Neural progenitor cell (in vitro differentiated cells): ENCODE results near the gene ST7. TPM values are rescaled to one million over a fixed set of nuclear protein-coding genes. Genes with fewer than 3 reads are reported as not detected.

ENCODE experiments used
- DNase-seq: peaks from one replicate; pipeline ENCODE4 v3.0.0-alpha.2; 2016; ENCODE audit warnings: low spot score
- H2AFZ ChIP-seq: fragments of 200-600 bp; sonication (generic); replicated peaks from 2 replicates; pipeline ENCODE4 v1.6.1; 2016; ENCODE audit warnings: antibody characterized with exemption
- H3F3A ChIP-seq: fragments of 200-600 bp; sonication (generic); 2 replicates; pipeline ENCODE4 v1.6.1; 2016; ENCODE audit warnings: antibody characterized with exemption, low read depth
- H3K27ac ChIP-seq: fragments of 200-600 bp; sonication (generic); 2 replicates; pipeline ENCODE4 v1.5.1; 2016; ENCODE audit warnings: mild to moderate bottlenecking
- H3K27me3 ChIP-seq: fragments of 200-600 bp; sonication (generic); 2 replicates; pipeline ENCODE4 v1.6.1; 2016; ENCODE audit warnings: mild to moderate bottlenecking, moderate library complexity
- H3K36me3 ChIP-seq: fragments of 200-600 bp; sonication (generic); 2 replicates; pipeline ENCODE4 v1.5.1; 2016
- H3K4me1 ChIP-seq: fragments of 200-600 bp; sonication (generic); 2 replicates; pipeline ENCODE4 v1.6.1; 2016; ENCODE audit warnings: mixed run types
- H3K4me2 ChIP-seq: fragments of 200-600 bp; sonication (generic); 2 replicates; pipeline ENCODE4 v1.6.1; 2016
- H3K4me3 ChIP-seq: fragments of 200-600 bp; sonication (generic); 2 replicates; pipeline ENCODE4 v1.5.1; 2016
- H3K79me2 ChIP-seq: fragments of 200-600 bp; sonication (generic); 2 replicates; pipeline ENCODE4 v1.6.1; 2016; ENCODE audit warnings: low read depth
- H3K9ac ChIP-seq: fragments of 200-600 bp; sonication (generic); 2 replicates; pipeline ENCODE4 v1.6.1; 2016
- H3K9me3 ChIP-seq: fragments of 200-600 bp; sonication (generic); 2 replicates; pipeline ENCODE4 v1.5.1; 2016; ENCODE audit warnings: low read depth
- H4K20me1 ChIP-seq: fragments of 200-600 bp; sonication (generic); 2 replicates; pipeline ENCODE4 v1.6.1; 2016; ENCODE audit warnings: low read depth
- H3K27ac Mint-ChIP-seq: 3 replicates; pipeline ENCODE4 v1.8.0; 2021; ENCODE audit warnings: mixed read lengths
- H3K27me3 Mint-ChIP-seq: 2 replicates; pipeline ENCODE4 v1.8.0; 2022; ENCODE audit warnings: low read depth, mild to moderate bottlenecking, inconsistent platforms, moderate library complexity, mixed read lengths; ENCODE audit not compliant: insufficient read depth
- H3K36me3 Mint-ChIP-seq: 3 replicates; pipeline ENCODE4 v1.8.0; 2021; ENCODE audit warnings: mixed read lengths
- H3K4me1 Mint-ChIP-seq: 3 replicates; pipeline ENCODE4 v1.8.0; 2021; ENCODE audit warnings: mixed read lengths
- H3K4me3 Mint-ChIP-seq: 3 replicates; pipeline ENCODE4 v1.8.0; 2021; ENCODE audit warnings: mild to moderate bottlenecking, moderate library complexity, mixed read lengths
- H3K9me3 Mint-ChIP-seq: 3 replicates; pipeline ENCODE4 v1.8.0; 2020; ENCODE audit warnings: mixed read lengths
- EZH2 ChIP-seq: fragments of 200-600 bp; sonication (generic); IDR thresholded peaks from 2 replicates; pipeline ENCODE4 v1.6.1; 2017; ENCODE audit warnings: antibody characterized with exemption, mild to moderate bottlenecking, moderate library complexity
- EZH2phosphoT487 ChIP-seq: fragments of 200-600 bp; sonication (generic); IDR thresholded peaks from 2 replicates; pipeline ENCODE4 v1.6.1; 2017; ENCODE audit warnings: antibody characterized with exemption
- total RNA-seq: library from RNA; depleted of rRNA; stranded (reverse); fragments of >200 nt; gene quantifications from 2 replicates; pipeline ENCODE4 v1.2.3, GENCODE V29; 2015; ENCODE audit warnings: low replicate concordance
- TF ChIP-seq, protein P1 (sequence below): fragments of 200-600 bp; sonication (generic); IDR thresholded peaks from 2 replicates; pipeline ENCODE4 v1.5.1; 2017; ENCODE audit warnings: antibody characterized with exemption, mild to moderate bottlenecking

The ST7 gene
- total RNA-seq, 1 donor from 2014 or later, result 5.8 TPM

DNA sequence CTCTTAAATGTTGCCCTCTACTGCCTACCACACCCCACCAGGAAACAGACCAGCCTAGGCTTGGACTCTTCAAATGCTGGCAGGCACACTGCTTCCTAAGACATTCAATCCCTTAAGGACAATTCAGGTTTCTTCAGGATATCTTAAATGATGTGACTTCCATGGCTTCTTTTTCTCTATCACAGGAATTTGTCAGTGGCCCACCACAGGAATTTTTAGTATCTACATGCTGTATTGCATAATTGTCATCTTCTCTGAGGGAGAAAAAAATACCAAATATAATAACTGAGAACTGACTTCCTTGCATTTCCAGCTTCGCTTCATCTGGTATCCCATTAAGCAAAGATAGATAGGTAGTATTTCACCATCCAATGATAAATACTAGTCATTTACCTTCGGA lies 240.3 kb downstream of the ST7 start:
- Histone ChIP-seq H3K9me3 (no peaks in the 10 kb centered on the region), H3K79me2 (no peaks in the 10 kb centered on the region), H3K27me3 (no peaks in the 10 kb centered on the region), H3K9ac (no peak overlapping the region), H3K4me2 (no peak overlapping the region), H4K20me1 (no peaks in the 10 kb centered on the region), H3K27ac (no peak overlapping the region), H3F3A (no peaks in the 10 kb centered on the region), H3K36me3 (no peaks in the 10 kb centered on the region), H2AFZ (no peak overlapping the region), H3K4me1 (peaks cover 9% of the 10 kb centered on the region), H3K4me3 (no peak overlapping the region)
- Mint-ChIP-seq H3K27ac (no peak overlapping the region), H3K27me3 (peaks cover 3% of the 10 kb centered on the region), H3K36me3 (peaks cover 7% of the 10 kb centered on the region), H3K9me3 (no peaks in the 10 kb centered on the region), H3K4me3 (no peak overlapping the region), H3K4me1 (peaks cover 7% of the 10 kb centered on the region)
- TF ChIP-seq, protein P1, sequence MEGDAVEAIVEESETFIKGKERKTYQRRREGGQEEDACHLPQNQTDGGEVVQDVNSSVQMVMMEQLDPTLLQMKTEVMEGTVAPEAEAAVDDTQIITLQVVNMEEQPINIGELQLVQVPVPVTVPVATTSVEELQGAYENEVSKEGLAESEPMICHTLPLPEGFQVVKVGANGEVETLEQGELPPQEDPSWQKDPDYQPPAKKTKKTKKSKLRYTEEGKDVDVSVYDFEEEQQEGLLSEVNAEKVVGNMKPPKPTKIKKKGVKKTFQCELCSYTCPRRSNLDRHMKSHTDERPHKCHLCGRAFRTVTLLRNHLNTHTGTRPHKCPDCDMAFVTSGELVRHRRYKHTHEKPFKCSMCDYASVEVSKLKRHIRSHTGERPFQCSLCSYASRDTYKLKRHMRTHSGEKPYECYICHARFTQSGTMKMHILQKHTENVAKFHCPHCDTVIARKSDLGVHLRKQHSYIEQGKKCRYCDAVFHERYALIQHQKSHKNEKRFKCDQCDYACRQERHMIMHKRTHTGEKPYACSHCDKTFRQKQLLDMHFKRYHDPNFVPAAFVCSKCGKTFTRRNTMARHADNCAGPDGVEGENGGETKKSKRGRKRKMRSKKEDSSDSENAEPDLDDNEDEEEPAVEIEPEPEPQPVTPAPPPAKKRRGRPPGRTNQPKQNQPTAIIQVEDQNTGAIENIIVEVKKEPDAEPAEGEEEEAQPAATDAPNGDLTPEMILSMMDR, result no peak
- TF ChIP-seq EZH2 (no peak), EZH2phosphoT487 (no peak)
- no peak for DNase-seq

DNA sequence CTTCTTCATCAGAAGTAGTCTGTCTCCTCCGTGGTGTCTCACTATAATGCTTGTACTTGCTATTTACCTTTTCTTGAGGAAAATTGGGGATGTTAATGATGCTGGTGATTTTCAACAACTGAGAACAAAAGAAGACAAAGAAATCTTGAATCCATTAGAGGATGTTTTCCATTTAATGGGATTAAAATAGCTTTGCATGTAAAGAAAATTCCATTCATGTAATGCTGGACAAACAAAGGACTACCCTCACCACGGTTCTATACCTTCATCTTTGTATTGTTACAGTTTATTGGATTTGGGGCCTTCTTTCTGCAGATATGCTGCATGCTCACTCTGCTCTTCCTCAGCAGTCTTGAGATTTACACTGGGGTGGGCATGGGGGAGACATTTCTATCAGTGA lies 241.1 kb downstream of the ST7 start:
- Mint-ChIP-seq H3K9me3 (no peaks in the 10 kb centered on the region), H3K27ac (no peak overlapping the region), H3K27me3 (peaks cover 3% of the 10 kb centered on the region), H3K4me1 (peaks cover 7% of the 10 kb centered on the region), H3K4me3 (no peak overlapping the region), H3K36me3 (peaks cover 10% of the 10 kb centered on the region)
- Histone ChIP-seq H3K4me3 (no peak overlapping the region), H3K4me1 (peaks cover 9% of the 10 kb centered on the region), H3K79me2 (no peaks in the 10 kb centered on the region), H3K36me3 (no peaks in the 10 kb centered on the region), H2AFZ (no peak overlapping the region), H3K9me3 (no peaks in the 10 kb centered on the region), H3K4me2 (peak overlapping the region; percentile 11), H3K27ac (no peak overlapping the region), H3F3A (no peaks in the 10 kb centered on the region), H3K27me3 (no peaks in the 10 kb centered on the region), H3K9ac (no peak overlapping the region), H4K20me1 (no peaks in the 10 kb centered on the region)
- TF ChIP-seq EZH2 (no peak), EZH2phosphoT487 (peak; percentile 80)
- TF ChIP-seq, protein P1, result no peak
- DNase-seq, result peak; percentile 27

DNA sequence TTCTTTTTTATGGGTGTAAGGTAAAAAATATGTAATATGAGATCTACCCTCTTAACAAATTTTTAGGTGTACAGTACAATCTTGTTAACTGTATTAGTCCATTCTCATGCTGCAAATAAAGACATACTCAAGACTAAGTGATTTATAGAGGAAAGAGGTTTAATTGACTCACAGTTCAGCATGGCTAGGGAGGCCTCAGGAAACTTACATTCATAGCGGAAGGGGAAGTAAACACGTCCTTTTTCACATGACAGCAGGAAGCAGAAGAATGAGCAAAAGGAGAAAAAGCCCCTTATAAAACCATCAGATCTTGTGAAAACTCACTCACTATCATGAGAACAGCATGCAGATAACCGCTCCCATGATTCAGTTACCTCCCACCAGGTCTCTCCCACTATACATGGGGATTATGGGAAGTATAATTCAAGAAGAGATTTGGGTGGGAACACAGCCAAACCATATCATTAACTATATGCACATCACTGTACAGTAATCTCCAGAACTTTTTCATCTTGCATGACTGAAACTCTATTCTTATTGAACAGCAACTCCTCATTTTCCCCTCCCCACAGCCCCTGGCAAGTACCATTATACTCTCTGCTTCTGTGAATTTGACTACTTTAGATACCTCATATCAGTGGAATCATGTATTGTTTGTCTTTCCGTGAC lies 242.2 kb downstream of the ST7 start:
- Mint-ChIP-seq H3K27me3 (peaks cover under 1% of the 10 kb centered on the region), H3K36me3 (peaks cover 10% of the 10 kb centered on the region), H3K9me3 (no peaks in the 10 kb centered on the region), H3K4me3 (no peak overlapping the region), H3K4me1 (peaks cover 11% of the 10 kb centered on the region), H3K27ac (no peak overlapping the region)
- Histone ChIP-seq H3K9ac (no peak overlapping the region), H3K79me2 (no peaks in the 10 kb centered on the region), H3K27me3 (no peaks in the 10 kb centered on the region), H3K9me3 (no peaks in the 10 kb centered on the region), H3F3A (no peaks in the 10 kb centered on the region), H4K20me1 (no peaks in the 10 kb centered on the region), H3K4me1 (peaks cover 9% of the 10 kb centered on the region), H3K4me3 (no peak overlapping the region), H3K36me3 (no peaks in the 10 kb centered on the region), H3K4me2 (no peak overlapping the region), H3K27ac (no peak overlapping the region), H2AFZ (no peak overlapping the region)
- no peak for DNase-seq
- no peak for TF ChIP-seq EZH2phosphoT487
- no peak for TF ChIP-seq EZH2
- TF ChIP-seq, protein P1, result no peak
